Cardiac muscle cell (in vitro differentiated cells and primary cell): ENCODE measurements around the gene A4GALT. TPM values are rescaled to one million over a fixed set of nuclear protein-coding genes. Genes with fewer than 3 reads are reported as not detected.
"Not testable (repeated sequence)": the region's sequence is repeated elsewhere in the genome, so short reads cannot be mapped to it uniquely, and the experiment has no call there.

ENCODE experiments used
- DNase-seq, 2 donors: peaks; one replicate each; pipeline versions ENCODE4 v3.0.0 to v3.0.0-alpha.2; 2010 to 2017; ENCODE audit warnings: low read depth in 1 of 2, low spot score in 1 of 2
- H3K27ac ChIP-seq: fragments of 200-600 bp; sonication (generic); 2 replicates; pipeline ENCODE4 v1.5.1; 2016
- H3K27me3 ChIP-seq: fragments of 200-600 bp; sonication (generic); 2 replicates; pipeline ENCODE4 v1.6.0; 2016; ENCODE audit warnings: control low read depth
- H3K36me3 ChIP-seq: fragments of 200-600 bp; sonication (generic); 2 replicates; pipeline ENCODE4 v1.5.1; 2016; ENCODE audit warnings: control low read depth
- H3K4me1 ChIP-seq: fragments of 200-600 bp; sonication (generic); 2 replicates; pipeline ENCODE4 v1.8.1; 2017; ENCODE audit warnings: low read depth, mild to moderate bottlenecking, mixed run types
- H3K4me3 ChIP-seq: fragments of 200-600 bp; sonication (generic); 2 replicates; pipeline ENCODE4 v1.5.1; 2016; ENCODE audit warnings: mild to moderate bottlenecking
- H3K9me3 ChIP-seq: fragments of 200-600 bp; sonication (generic); 2 replicates; pipeline ENCODE4 v1.5.1; 2017; ENCODE audit warnings: low read depth, mild to moderate bottlenecking, control low read depth
- CTCF ChIP-seq: IDR thresholded peaks from 2 replicates; pipeline ENCODE4 v1.5.1; 2012; ENCODE audit warnings: low read depth, mild to moderate bottlenecking, low read length
- polyA plus RNA-seq: library from polyadenylated mRNA; unstranded; fragments of >200 nt; fragmentation: Nextera tagmentation; extraction: Ambion mirVana; gene quantifications from 2 replicates; pipeline ENCODE4 v1.2.1, GENCODE V29; 2016
- total RNA-seq: library from RNA; depleted of rRNA; stranded (reverse); fragments of >200 nt; gene quantifications from 2 replicates; pipeline ENCODE4 v1.2.3, GENCODE V29; 2016

Gene A4GALT
- total and polyA plus RNA-seq, 2 experiments from 2014 or later = 15.1 to 26.1 TPM

GRCh38 chr22:42747701-42748513 is 27.2 kb upstream of the A4GALT start:
- no peak for TF ChIP-seq CTCF
- DNase-seq = peak; percentile 29 to 73
- Histone ChIP-seq H3K36me3 (no peaks in the 10 kb centered on the region), H3K27me3 (no peaks in the 10 kb centered on the region), H3K4me1 (peaks cover 4% of the 10 kb centered on the region), H3K4me3 (no peak overlapping the region), H3K27ac (no peak overlapping the region), H3K9me3 (no peaks in the 10 kb centered on the region)

- Histone ChIP-seq H3K27ac (no peak overlapping the region), H3K36me3 (no peaks in the 10 kb centered on the region), H3K9me3 (no peaks in the 10 kb centered on the region), H3K4me3 (no peak overlapping the region), H3K4me1 (peaks cover 4% of the 10 kb centered on the region), H3K27me3 (no peaks in the 10 kb centered on the region)
- no peak for TF ChIP-seq CTCF
- DNase-seq = peak; percentile 23 to 60
These were observed 24.4 kb upstream of the A4GALT start for GRCh38 chr22:42745118-42745517.

GRCh38 chr22:42743501-42743991 is 22.9 kb upstream of the A4GALT start:
- no peaks in the 10 kb centered on the region for H3K36me3 ChIP-seq
- H3K27ac ChIP-seq = no peak overlapping the region
- no peak overlapping the region for H3K4me3 ChIP-seq
- no peaks in the 10 kb centered on the region for H3K27me3 ChIP-seq
- peak in 1 of 2 donors; percentile 96 for DNase-seq
- H3K9me3 ChIP-seq = no peaks in the 10 kb centered on the region
- no peak for TF ChIP-seq CTCF
- peaks cover 4% of the 10 kb centered on the region for H3K4me1 ChIP-seq

GRCh38 chr22:42742940-42743339 is 22.3 kb upstream of the A4GALT start:
- Histone ChIP-seq H3K36me3 (no peaks in the 10 kb centered on the region), H3K4me1 (peaks cover 4% of the 10 kb centered on the region), H3K9me3 (no peaks in the 10 kb centered on the region), H3K27me3 (no peaks in the 10 kb centered on the region), H3K4me3 (no peak overlapping the region), H3K27ac (no peak overlapping the region)
- TF ChIP-seq CTCF = no peak
- no peak for DNase-seq

- H3K4me3 ChIP-seq, H3K36me3 ChIP-seq, H3K27me3 ChIP-seq, H3K27ac ChIP-seq, H3K4me1 ChIP-seq, H3K9me3 ChIP-seq, DNase-seq: not testable (repeated sequence)
These were observed 19.6 kb upstream of the A4GALT start for GRCh38 chr22:42740320-42740719.

GRCh38 chr22:42734406-42734805 is 13.7 kb upstream of the A4GALT start:
- no peaks in the 10 kb centered on the region for H3K27me3 ChIP-seq
- no peaks in the 10 kb centered on the region for H3K9me3 ChIP-seq
- H3K36me3 ChIP-seq = no peaks in the 10 kb centered on the region
- no peak for TF ChIP-seq CTCF
- H3K27ac ChIP-seq = no peak overlapping the region
- no peak for DNase-seq
- H3K4me1 ChIP-seq = no peaks in the 10 kb centered on the region
- H3K4me3 ChIP-seq = no peak overlapping the region

- DNase-seq, H3K9me3 ChIP-seq, H3K27ac ChIP-seq, H3K36me3 ChIP-seq, H3K4me3 ChIP-seq, H3K27me3 ChIP-seq, H3K4me1 ChIP-seq: not testable (repeated sequence)
These were observed 12.7 kb upstream of the A4GALT start for GRCh38 chr22:42733394-42733793.
